A549 (cell line): ENCODE data around the gene JAKMIP1.

Experiments used
- CTCF ChIP-seq: fragments of >200 bp; sonication (Bioruptor Twin); formaldehyde crosslinking; IDR thresholded peaks from 3 replicates; pipeline ENCODE4 v1.5.1; 2016
- EP300 ChIP-seq, 2 experiments: fragments of >200 bp; sonication (Bioruptor Twin); formaldehyde crosslinking; IDR thresholded peaks; 2 replicates in 1 of 2; 3 replicates in 1 of 2; pipeline ENCODE4 v1.6.1; 2016 to 2017
- KDM1A ChIP-seq: fragments of 200-600 bp; sonication (generic); IDR thresholded peaks from 2 replicates; pipeline ENCODE4 v1.6.1; 2016; ENCODE audit warnings: low read depth, mild to moderate bottlenecking
- MAZ ChIP-seq: fragments of 150-350 bp; IDR thresholded peaks from 2 replicates; pipeline ENCODE4 v1.6.1; 2014; ENCODE audit warnings: antibody characterized with exemption, low read depth, low read length, borderline replicate concordance
- POLR2A ChIP-seq: IDR thresholded peaks from 2 replicates; pipeline ENCODE4 v1.6.1; 2012; ENCODE audit warnings: mild to moderate bottlenecking, low read length
- RAD21 ChIP-seq, 2 experiments: fragments of >200 bp in 1 of 2; sonication (Bioruptor Twin) in 1 of 2; formaldehyde crosslinking in 1 of 2; IDR thresholded peaks in 1 of 2; conservative IDR thresholded peaks in 1 of 2; 2 replicates in 1 of 2; 3 replicates in 1 of 2; pipeline ENCODE4 v1.6.1; 2012 to 2018; ENCODE audit warnings: inconsistent platforms in 1 of 2
- RFX5 ChIP-seq: fragments of 450-650 bp; IDR thresholded peaks from 2 replicates; pipeline ENCODE4 v1.7.1; 2014; ENCODE audit warnings: antibody characterized with exemption, mild to moderate bottlenecking, moderate library complexity
- SMC3 ChIP-seq: fragments of >200 bp; sonication (Bioruptor Twin); formaldehyde crosslinking; IDR thresholded peaks from 3 replicates; pipeline ENCODE4 v1.6.1; 2018; ENCODE audit warnings: inconsistent platforms

- TF ChIP-seq CTCF (no peak), MAZ (no peak), EP300 (IDR thresholded peaks at IDR 0.05) (no peak), RAD21 (conservative IDR thresholded peaks at IDR 0.05 in 1 of 2, IDR thresholded peaks at IDR 0.05 in 1 of 2) (no peak), KDM1A (no peak), SMC3 (no peak), POLR2A (no peak), RFX5 (no peak)
These were observed 16.2 kb upstream of the JAKMIP1 start for GRCh38 chr4:6216588-6216987.
